Keratinocyte (primary cell): Measurements from ENCODE around the gene PDCD6IP. TPM values are rescaled to one million over a fixed set of nuclear protein-coding genes. Genes with fewer than 3 reads are reported as not detected.

Source experiments
- DNase-seq: peaks from one replicate; pipeline ENCODE4 v3.0.0-alpha.2; 2011; ENCODE audit warnings: low read depth, missing footprints, low spot score
- FAIRE-seq: peaks from 2 replicates; lab custom pipeline; 2011; peaks lifted over from hg19 to GRCh38; lab: Jason Lieb, UNC
- H2AFZ ChIP-seq: 2 replicates; pipeline ENCODE4 v1.6.0; 2012; ENCODE audit warnings: low read length, control low read depth, inconsistent platforms; ENCODE audit not compliant: control insufficient read depth
- H3K27ac ChIP-seq: 2 replicates; pipeline ENCODE4 v1.5.1; 2011; ENCODE audit warnings: low read length; ENCODE audit not compliant: control insufficient read depth, insufficient read depth
- H3K27me3 ChIP-seq: 3 replicates; pipeline ENCODE4 v1.6.0; 2011; ENCODE audit warnings: low read length; ENCODE audit not compliant: control insufficient read depth, insufficient read depth; ENCODE audit errors: extremely low read depth
- H3K36me3 ChIP-seq, 2 experiments: 2 replicates in 1 of 2; 3 replicates in 1 of 2; pipeline ENCODE4 v1.5.1; 2011; ENCODE audit warnings: low read length in 2 of 2, mild to moderate bottlenecking in 1 of 2; ENCODE audit not compliant: control insufficient read depth in 2 of 2, insufficient read depth in 2 of 2; ENCODE audit errors: extremely low read depth in 1 of 2
- H3K4me1 ChIP-seq: 3 replicates; pipeline ENCODE4 v1.5.1; 2011; ENCODE audit warnings: low read length; ENCODE audit not compliant: control insufficient read depth, insufficient read depth; ENCODE audit errors: extremely low read depth
- H3K4me2 ChIP-seq: 3 replicates; pipeline ENCODE4 v1.6.0; 2011; ENCODE audit warnings: low read depth, low read length; ENCODE audit not compliant: control insufficient read depth, insufficient read depth; ENCODE audit errors: extremely low read depth
- H3K4me3 ChIP-seq, 3 experiments: fragments of 200-600 bp in 1 of 3; sonication (generic) in 1 of 3; 2 replicates in 2 of 3; 3 replicates in 1 of 3; pipeline ENCODE4 v1.5.1; 2011 to 2016; ENCODE audit warnings: low read length in 3 of 3, mild to moderate bottlenecking in 3 of 3, control low read depth in 2 of 3, inconsistent platforms in 1 of 3, low read depth in 1 of 3, mixed read lengths in 1 of 3, mixed run types in 1 of 3, moderate library complexity in 1 of 3; ENCODE audit not compliant: control insufficient read depth in 2 of 3, insufficient read depth in 2 of 3; ENCODE audit errors: extremely low read depth in 1 of 3
- H3K79me2 ChIP-seq: 2 replicates; pipeline ENCODE4 v1.6.0; 2012; ENCODE audit warnings: low read length; ENCODE audit not compliant: control insufficient read depth, insufficient read depth
- H3K9ac ChIP-seq: 3 replicates; pipeline ENCODE4 v1.6.0; 2011; ENCODE audit warnings: low read length; ENCODE audit not compliant: control insufficient read depth, insufficient read depth; ENCODE audit errors: extremely low read depth
- H3K9me1 ChIP-seq: 3 replicates; pipeline ENCODE4 v1.6.0; 2011; ENCODE audit warnings: low read length; ENCODE audit not compliant: control insufficient read depth, insufficient read depth; ENCODE audit errors: extremely low read depth
- H3K9me3 ChIP-seq: 2 replicates; pipeline ENCODE4 v1.5.1; 2012; ENCODE audit warnings: low read depth, low read length; ENCODE audit not compliant: control insufficient read depth
- H4K20me1 ChIP-seq: 3 replicates; pipeline ENCODE4 v1.6.0; 2011; ENCODE audit warnings: low read length; ENCODE audit not compliant: control insufficient read depth, insufficient read depth; ENCODE audit errors: extremely low read depth
- CTCF ChIP-seq, 3 experiments: IDR thresholded peaks in 1 of 3; conservative IDR thresholded peaks in 1 of 3; optimal IDR thresholded peaks in 1 of 3; 2 replicates in 2 of 3; 3 replicates in 1 of 3; pipeline versions ENCODE3 to v1.5.1; 2011; ENCODE audit warnings: low read length in 3 of 3, mild to moderate bottlenecking in 3 of 3, moderate library complexity in 2 of 3, control low read depth in 1 of 3, inconsistent platforms in 1 of 3; ENCODE audit not compliant: insufficient read depth in 2 of 3; ENCODE audit errors: extremely low read depth in 1 of 3
- EZH2 ChIP-seq: IDR thresholded peaks from one replicate; pipeline ENCODE4 v1.6.1; 2012; ENCODE audit warnings: inconsistent platforms, mild to moderate bottlenecking, low read length, moderate library complexity
- dilution Hi-C: fragments of 300-500 bp; cut with MboI; formaldehyde crosslinking; loops from one replicate; pipeline ENCODE4 v1.7.0; 2020; ENCODE audit warnings: low sequenced_read_pairs; ENCODE audit not compliant: extremely low pct_ligation_motif_present
- polyA plus RNA-seq, 5 experiments: library from polyadenylated mRNA; depleted of rRNA in 3 of 5; stranded (reverse) in 3 of 5; stranded (forward) in 1 of 5; unstranded in 1 of 5; fragments of >200 nt; gene quantifications; 1 replicate in 1 of 5; 2 replicates in 3 of 5; 3 replicates in 1 of 5; pipeline versions ENCODE4 v1.2.1 to v1.2.3, GENCODE V29; 2011 to 2012; ENCODE audit warnings: missing spikeins in 2 of 5, low read depth in 1 of 5, low replicate concordance in 1 of 5

Gene PDCD6IP
- polyA plus RNA-seq, 1 donor (not counting 4 experiments of a cell fraction or from before 2014, with no cell fraction given) = 183 TPM

- no peaks in the 10 kb centered on the region for H3K27me3 ChIP-seq
- H3K4me2 ChIP-seq = no peak overlapping the region
- no peaks in the 10 kb centered on the region for H3K79me2 ChIP-seq
- dilution Hi-C loops = no loop called here
- H3K27ac ChIP-seq = no peak overlapping the region
- no peak for TF ChIP-seq CTCF (optimal IDR thresholded peaks at IDR 0.05 in 1 of 3, IDR thresholded peaks at IDR 0.05 in 1 of 3, conservative IDR thresholded peaks at IDR 0.05 in 1 of 3; ENCODE audit: extremely low read depth in 1 of 3, insufficient read depth in 2 of 3, low read length in 3 of 3)
- TF ChIP-seq EZH2 = no peak
- DNase-seq (no peak), FAIRE-seq (no peak)
- no peak overlapping the region for H3K9ac ChIP-seq
- H3K4me3 ChIP-seq = no peak overlapping the region
- no peaks in the 10 kb centered on the region for H3K9me3 ChIP-seq
- H2AFZ ChIP-seq = no peak overlapping the region
- no peaks in the 10 kb centered on the region for H3K36me3 ChIP-seq
- no peaks in the 10 kb centered on the region for H4K20me1 ChIP-seq
- no peaks in the 10 kb centered on the region for H3K9me1 ChIP-seq
- H3K4me1 ChIP-seq = peaks cover 11% of the 10 kb centered on the region
Measured at GRCh38 chr3:33908250-33908851, 109.9 kb downstream of the PDCD6IP start.

- H4K20me1 ChIP-seq = no peaks in the 10 kb centered on the region
- H3K27me3 ChIP-seq = no peaks in the 10 kb centered on the region
- FAIRE-seq (no peak), DNase-seq (no peak)
- H3K27ac ChIP-seq = no peak overlapping the region
- no peaks in the 10 kb centered on the region for H3K9me1 ChIP-seq
- no peak overlapping the region for H3K9ac ChIP-seq
- no peaks in the 10 kb centered on the region for H3K36me3 ChIP-seq
- no peaks in the 10 kb centered on the region for H3K9me3 ChIP-seq
- H3K4me2 ChIP-seq = no peak overlapping the region
- H3K4me3 ChIP-seq = no peak overlapping the region
- H2AFZ ChIP-seq = no peak overlapping the region
- TF ChIP-seq EZH2 (no peak), CTCF (optimal IDR thresholded peaks at IDR 0.05 in 1 of 3, IDR thresholded peaks at IDR 0.05 in 1 of 3, conservative IDR thresholded peaks at IDR 0.05 in 1 of 3; ENCODE audit: extremely low read depth in 1 of 3, insufficient read depth in 2 of 3, low read length in 3 of 3) (no peak)
- dilution Hi-C loops = no loop called here
- no peaks in the 10 kb centered on the region for H3K79me2 ChIP-seq
- H3K4me1 ChIP-seq = peaks cover 11% of the 10 kb centered on the region
Measured at GRCh38 chr3:33909547-33909946, 111.1 kb downstream of the PDCD6IP start.
